Ramos (cell line): ENCODE results near the gene C20orf202.

Experiments used
- in situ Hi-C: fragments of 300-500 bp; cut with MboI; formaldehyde crosslinking; loops from one replicate; pipeline ENCODE4 v1.14.3; 2022; ENCODE audit warnings: low sequenced_read_pairs; ENCODE audit not compliant: unreplicated experiment

The C20orf202 gene

DNA sequence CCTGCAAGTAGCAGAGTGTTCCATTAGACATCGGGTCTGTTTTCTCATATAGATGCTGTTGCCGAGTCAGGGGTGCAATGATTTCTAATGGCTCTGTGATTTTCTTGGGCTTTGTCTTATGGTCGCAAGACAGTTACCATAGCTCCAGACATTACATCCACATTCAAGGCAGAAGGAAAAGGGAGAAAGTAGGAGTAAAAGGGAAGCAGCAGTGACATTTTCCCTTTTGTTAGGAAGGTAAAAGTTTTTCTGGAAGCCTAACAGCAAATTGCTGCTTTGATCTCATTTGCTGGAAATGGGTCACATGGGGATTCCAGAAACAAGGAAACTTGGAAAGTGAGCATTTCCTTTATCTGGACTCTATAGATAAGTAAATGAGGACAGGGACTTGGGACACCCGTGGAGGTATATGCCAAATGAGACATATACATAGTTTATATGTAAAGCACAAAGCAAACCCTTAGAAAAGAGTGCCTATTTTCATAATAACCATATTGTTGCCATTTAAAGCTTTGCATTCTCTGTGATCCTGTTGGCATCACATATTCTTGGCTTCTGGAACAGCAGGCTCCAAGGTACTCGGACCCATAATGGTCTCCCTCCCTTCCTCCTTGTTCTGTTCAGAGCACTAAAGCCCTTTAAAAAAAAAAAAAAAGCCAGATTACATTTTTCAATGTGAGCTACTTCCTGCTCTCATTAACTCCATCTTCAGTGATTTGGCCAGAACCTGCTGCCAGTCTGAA lies at the start of gene C20orf202:
C20orf202 (plus strand) TSS at position 693 of the 743 bp plus-strand sequence. CDS start 132 bp downstream, outside the sequence.
- in situ Hi-C loops: no loop called here

DNA sequence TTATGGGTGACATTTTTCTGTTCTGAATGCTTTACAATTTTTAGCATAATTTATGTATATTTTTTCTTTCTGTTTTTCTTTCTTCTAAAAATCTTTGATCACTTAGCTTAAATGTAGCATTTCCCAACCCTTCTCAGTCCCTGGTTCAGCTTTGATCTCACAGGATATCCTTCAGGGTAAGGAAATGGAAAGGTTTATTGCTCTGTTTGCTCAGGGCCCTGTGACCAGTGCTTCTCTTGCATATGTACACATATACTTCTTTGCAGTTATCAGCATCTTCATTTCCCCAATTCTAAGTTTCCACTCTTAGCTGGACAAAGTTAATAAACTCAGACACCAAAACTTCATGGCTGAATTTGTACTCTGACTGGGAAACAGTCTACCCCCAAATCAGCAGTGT lies 49.0 kb upstream of the C20orf202 start:
- in situ Hi-C loops: no loop called here

DNA sequence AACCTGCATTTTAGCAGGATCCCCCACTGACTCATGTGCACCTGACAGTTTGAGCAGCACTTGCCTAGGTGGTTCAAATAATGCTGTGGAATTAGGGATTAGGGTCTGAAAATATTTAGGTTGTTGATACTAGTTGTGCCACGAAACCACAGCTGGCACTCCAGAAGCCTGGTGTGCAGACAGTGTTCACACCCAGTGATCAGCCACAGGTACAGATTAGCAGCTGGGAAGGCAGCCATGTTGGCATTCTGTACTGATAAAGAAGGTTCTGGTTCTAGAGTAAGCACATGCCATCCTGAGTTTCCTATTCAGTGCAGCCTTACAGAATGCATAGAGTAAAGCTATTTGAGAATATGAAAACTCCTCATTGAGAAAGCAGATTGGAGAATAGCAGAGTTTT lies 48.6 kb upstream of the C20orf202 start:
- in situ Hi-C loops: no loop called here

DNA sequence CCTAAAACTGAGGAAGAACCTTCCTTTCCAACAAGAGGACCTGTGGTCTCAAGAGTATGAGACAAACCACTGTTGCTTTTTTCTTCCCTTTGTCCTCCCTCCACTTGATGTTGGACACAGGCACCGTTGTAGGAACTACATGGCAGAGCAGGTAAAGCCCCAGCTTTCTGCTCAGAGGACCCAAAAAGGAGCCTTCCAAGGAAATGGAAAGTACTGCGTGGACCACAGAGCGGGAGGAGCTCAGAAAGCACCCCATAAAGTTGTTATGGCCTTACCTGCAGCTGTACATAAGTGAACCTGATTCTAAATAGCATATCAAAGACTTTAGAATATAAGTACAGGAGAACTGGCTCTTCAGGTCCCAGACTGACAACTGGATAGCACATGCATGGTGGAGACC lies 47.9 kb upstream of the C20orf202 start:
- in situ Hi-C loops: no loop called here

DNA sequence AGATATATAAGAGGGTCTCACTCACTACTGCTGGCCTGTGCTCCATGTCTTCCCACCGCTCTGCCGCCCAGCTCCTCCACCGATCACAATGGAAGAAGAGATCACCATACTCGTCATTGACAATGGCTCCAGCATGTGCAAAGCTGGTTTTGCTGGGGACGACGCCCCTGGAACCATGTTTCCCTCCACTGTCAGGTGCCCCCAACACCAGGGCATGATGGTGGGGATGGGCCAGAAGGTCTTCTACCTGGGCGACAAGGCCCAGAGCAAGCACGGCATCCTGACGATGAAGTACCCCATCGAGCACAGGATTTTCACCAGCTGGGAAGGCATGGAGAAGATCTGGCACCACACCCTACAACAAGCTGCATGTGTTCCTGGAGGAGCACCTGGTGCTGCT lies 42.8 kb upstream of the C20orf202 start:
- in situ Hi-C loops: no loop called here

DNA sequence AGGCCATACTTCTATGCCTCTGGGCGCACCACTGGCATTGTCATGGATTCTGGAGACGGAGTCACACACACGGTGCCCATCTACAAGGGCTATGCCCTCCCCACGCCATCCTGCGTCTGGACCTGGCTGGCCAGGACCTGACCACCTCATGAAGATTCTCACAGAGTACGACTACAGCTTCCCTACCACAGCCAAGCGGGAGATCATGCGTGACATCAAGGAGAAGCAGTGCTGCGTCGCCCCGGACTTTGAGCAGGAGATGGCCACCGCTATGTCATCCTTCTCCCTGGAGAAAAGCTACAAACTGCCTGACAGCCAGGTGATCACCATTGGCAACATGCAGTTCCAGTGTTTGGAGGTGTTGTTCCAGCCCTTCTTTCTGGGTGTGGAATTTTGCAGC lies 42.3 kb upstream of the C20orf202 start:
- in situ Hi-C loops: no loop called here

DNA sequence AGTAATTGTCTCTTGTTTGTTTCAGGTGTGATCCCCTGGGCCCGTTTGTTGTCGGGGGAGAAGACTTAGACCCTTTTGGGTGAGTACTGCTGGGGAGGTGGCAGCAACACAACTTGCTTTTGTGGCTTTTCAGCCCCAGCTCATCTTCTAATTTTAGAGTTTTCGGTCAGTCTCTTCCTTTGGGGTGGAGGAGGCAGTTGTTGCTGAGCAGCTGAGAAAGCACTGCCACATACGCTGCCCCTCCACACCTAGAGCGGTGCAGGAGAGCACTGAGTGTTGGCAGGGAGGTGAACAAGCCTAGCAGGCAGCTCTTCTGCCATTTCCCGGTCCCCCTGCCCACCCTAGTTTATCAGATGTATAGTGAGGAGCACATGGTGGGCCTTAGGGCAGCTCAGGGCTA lies 40.1 kb upstream of the C20orf202 start:
- in situ Hi-C loops: no loop called here

DNA sequence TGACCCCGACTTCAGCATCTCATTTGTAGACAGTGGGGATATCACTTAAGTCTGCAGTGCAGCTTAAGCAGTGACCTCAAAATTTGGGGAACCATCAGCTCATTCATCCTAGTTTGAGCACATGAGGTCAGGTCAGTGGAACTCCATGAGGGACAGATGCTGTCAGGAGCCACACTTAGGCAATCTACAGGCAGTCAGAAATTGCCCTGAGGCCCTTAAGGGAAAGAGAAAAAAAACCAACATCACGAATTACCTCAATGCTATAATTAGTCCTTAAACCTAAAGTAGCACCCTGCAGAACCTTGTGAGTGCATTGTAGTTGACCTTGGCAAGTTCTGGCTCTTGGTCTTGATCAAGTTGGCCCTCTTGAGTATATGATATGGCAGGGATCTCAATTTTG lies 39.6 kb upstream of the C20orf202 start:
- in situ Hi-C loops: no loop called here

DNA sequence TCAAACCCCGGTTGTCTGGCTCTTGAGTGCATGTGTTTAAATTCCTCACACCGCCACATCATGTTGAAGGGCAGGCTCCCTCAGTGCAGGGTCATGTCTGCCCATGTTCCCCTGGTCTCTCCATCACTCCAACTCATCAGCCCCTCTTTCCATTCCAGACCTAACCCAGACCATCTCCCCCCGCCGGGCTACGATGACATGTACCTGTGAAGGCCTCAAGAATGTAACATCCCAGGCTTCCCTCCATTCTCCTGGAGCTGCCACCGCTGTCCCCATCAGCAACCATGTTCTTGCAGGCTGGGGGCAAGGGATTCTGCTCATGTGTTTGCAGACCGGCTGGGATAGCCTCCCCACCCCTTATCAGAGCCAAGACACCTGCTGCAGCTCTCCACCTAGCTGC lies 38.4 kb upstream of the C20orf202 start:
- in situ Hi-C loops: no loop called here

DNA sequence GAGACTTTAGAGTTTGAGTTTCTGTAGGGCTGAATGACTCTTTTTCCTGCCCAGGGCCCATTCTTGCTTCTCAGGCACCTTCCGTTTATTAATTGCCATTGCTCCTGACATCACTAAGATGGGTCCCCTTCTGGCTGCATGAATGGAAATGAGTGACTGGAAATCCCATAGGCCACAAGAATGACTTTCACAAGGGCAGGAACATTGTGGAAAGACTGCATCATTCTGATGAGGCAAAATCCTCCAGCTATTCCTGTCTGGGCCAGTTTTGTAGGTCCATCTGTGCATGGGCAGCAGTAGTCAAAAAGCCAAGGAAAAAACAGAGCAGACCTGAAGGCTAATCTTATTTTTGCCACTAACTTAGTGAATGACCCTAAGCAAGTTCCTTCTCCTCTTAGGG lies 37.7 kb upstream of the C20orf202 start:
- in situ Hi-C loops: no loop called here

DNA sequence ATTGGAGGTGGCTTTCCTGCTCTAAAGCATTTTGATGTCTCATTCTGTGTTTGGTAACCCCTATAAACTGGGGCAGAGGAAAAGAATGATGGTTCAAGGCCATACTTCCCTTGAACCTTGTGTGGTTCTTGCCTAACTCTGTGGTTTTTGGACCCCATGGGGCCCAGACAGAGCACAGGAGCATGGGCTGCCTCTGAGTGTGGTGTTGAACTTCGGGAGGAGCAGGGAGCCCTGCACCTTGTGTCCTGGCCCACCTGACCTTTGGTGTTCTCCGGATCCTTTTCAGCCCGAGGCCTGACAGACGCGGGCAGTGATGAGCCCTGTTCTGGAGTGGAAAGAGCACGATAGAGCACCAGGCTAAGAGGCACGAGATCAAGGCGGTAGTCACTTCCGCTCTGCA lies 37.3 kb upstream of the C20orf202 start:
- in situ Hi-C loops: no loop called here

DNA sequence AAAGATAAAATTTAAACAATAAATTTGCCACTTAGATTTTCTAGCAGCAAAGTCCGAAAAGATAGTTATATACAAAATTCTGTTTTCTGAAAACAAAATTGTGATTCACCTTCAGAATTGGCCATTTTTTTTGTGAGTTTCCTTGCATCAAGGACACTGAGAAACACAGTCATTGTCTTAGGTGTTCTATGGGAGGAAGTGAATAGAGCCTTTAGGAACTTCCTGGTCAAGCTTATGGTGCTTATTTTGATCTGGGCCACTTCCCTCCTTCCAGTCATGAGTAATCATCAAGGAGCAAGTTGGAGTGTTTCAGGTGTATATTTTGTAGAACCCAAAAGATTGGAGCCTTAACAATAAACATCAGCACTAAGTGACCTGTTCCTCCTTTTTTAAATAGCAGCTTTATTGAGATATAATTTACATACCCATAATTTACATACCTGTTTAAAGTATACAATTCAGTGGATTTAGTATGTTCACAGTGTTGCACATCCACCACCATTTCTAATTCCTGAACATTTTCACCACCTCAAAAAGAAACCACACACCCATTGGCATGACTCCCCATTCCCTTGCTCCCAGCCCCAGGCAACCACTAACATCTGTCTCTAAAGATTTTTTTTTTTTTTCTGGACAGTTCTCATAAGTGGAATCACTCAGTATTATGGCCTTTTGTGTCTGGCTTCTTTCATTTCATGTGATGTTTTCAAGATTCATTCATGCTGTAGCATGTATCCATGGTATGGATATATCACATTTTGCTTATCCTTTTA lies 36.1 kb upstream of the C20orf202 start:
- in situ Hi-C loops: no loop called here

DNA sequence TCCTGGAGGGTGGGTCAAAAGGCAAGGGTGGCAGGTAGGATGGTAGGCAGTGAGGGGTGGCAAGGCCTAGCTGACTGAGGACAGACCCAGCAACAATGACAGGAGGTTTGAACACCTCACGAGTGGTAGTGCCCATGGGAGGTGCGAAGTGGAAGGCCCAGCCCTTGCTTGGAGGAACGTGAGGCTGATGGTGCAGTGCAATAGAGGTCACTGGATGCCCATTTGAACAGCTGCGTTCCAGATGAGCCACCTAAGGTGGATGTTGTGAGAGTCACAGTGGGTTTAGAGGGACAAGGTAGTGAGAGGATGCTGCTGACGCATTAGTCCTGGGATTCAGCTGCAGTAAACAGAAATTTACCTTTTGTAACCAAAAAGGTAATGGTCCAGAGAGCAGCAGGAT lies 34.0 kb upstream of the C20orf202 start:
- in situ Hi-C loops: no loop called here

DNA sequence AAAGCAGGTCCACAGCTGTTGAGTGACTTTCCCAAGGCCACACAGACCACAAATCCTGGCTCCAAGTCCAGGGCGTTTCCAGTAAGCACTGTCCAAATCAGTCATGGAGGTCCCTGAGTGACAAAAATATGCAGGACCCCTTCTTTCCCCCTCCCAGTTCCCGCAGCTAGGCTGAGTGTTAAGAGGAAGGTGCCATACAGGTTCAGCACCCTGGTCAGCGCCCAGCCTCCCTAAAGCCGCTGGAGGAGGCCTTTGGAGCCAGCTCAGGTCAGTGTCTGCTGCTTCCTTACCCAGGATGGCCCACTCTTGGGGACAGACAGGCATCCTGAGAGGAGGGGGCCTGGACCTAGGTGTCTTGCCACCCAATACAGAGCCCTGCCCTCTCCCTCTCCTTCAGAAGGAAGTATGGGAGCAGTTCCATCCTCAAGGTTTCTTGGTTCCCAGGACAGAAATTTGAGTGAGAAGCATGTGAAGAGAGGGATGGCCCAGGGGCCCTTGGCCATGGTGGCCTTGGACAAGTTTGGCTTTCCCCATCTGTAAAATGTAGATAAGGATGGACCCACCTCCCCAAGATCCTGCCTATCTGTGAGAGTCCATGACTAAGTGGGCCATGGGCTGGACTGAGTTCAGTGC lies 31.7 kb upstream of the C20orf202 start:
- in situ Hi-C loops: no loop called here

DNA sequence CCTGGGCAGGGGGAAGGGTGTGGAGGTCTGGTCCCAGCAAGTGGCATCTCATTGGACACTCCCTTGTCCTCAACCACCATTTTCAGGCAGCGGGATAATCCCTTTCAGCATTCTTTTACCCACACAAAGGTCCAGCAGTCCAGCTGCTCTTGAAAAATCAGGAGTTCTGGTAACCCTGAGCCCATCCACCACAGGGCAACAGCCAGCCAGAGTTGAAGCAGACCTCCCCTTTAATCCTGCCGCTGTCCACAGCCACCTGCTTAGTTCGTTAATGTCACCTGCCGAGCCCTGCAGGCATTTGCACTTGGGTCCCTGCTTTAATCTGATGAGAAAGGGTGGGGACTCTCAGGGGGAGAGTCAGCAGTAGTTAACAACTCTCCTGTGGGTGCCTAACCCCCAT lies 29.6 kb upstream of the C20orf202 start:
- in situ Hi-C loops: no loop called here

DNA sequence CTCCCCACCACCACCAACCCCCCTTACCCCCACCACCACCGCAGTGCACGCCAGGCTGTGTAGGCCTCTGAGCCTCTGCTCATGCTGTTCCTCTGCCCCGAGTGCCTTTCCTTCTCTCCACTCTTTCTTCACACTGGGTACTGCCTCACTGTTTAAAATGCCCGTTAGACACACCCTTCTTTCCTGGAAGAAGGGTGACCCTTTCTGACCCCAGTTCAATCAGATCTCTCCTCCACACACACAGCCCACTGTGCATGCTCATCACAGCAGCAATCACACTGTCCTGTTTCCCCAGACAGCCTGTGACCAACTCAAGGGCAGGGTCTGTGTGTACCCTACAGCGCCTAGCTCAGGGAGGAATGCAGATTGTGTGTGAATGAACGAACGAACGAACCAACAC lies 28.5 kb upstream of the C20orf202 start:
- in situ Hi-C loops: no loop called here

DNA sequence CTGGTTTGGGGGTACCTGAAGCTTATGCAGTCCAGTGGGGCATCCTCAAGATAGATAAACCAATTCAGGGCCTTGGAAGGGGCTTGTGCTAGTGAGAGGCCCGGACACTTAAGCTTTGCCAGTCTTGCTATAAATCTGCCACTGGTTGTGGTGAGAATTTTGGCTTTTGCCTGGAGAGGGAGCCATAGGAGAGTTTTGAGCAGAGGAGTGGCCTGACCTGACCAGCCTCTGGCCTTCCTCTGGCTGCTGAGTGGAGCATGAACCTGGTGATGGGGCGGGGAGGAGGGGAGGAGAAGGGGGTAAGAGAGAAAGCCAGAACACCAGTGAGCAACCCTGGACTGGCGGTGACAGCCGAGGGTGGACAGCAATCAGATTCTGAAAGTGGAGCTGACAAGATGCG lies 25.6 kb upstream of the C20orf202 start:
- in situ Hi-C loops: no loop called here

DNA sequence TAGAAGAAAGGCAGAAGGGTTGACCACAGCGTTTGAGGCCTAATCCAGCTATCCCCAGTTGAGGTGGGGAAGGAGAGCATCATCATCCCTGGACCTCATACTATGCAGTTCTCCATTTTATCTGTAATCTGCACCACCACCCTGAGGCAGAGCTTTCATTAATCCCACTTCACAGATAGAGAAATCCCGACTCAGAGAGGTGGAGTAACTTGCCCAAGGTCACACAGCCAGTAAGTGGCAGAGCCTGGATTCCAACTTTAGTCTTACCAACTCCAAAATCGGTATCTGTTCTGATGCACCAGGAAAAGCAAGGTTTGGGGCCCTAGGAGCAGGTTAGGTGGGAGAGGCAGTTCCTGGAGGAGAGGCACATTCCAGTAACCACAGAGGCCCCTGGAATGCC lies 25.2 kb upstream of the C20orf202 start:
- in situ Hi-C loops: no loop called here

DNA sequence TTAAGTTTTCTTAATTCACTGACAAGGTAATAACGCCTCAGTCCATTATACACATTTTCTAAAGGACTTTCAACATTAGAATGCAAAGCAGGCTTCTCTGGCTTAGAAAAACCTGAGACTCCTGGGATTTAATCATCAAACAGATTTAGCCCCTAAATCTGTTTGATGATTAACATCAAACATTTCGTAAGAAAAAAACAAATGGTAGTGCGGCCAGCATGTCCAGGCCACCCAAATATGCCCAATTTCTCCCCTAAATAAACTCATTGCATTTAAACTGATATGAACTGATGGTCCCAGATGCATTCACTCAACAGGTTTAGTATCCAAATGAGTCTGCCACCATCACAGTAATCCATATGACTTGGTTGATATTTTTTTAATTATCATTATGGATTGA lies 24.6 kb upstream of the C20orf202 start:
- in situ Hi-C loops: no loop called here

DNA sequence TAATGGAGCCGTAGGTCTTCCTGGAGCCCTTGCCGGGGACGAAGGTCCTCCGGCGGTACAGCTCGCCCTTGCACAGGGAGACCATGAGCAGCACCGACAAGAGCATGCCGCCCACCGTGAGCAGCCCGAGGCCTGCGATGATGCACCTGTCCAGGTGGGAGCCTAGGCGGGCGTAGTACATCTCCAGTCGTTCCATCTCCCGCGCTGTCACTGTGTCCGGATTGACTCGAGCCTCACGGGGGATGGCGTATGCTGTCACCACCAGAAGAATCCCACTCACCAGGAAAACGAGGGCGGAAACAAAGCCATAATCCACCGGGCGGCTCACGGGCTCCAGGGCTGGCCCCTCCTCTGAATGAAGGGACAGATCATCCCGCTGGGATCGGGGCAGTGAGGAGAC lies 22.3 kb upstream of the C20orf202 start:
- in situ Hi-C loops: no loop called here

DNA sequence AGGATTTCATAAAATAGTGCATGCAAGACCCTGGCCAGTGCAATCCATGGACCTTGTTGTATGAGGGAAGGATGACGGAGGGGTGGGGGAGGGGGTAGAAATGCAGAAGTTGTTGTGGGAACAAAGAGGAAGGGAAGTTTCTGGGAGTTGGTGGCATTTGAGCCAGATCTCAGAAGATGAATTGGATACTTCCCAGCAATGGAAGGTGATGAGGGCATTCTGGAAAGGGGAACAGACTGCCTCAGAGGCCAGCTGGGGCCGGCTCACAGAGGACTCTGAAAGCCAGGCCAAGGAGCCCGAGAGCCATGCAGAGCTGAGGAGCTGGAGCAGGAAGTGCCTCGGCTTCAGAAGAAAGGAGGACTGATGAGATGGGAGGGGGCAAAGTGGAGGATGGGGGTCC lies 21.1 kb upstream of the C20orf202 start:
- in situ Hi-C loops: no loop called here
